PFSK-1 (cell line): Measurements from ENCODE around the gene SCAMP3.

Source experiments
- FOXP2 ChIP-seq: optimal IDR thresholded peaks from 2 replicates; pipeline ENCODE3; 2011; ENCODE audit warnings: borderline replicate concordance, control low read depth, inconsistent platforms; ENCODE audit not compliant: insufficient read depth; ENCODE audit errors: extremely low read length, extremely low read depth
- POLR2AphosphoS5 ChIP-seq: IDR thresholded peaks from 2 replicates; pipeline ENCODE4 v1.6.1; 2012; ENCODE audit warnings: low read depth, mild to moderate bottlenecking, control low read depth, low read length, moderate library complexity

GRCh38 chr1:155295183-155295941 is 33.2 kb upstream of the SCAMP3 start:
- no peak for TF ChIP-seq POLR2AphosphoS5
- TF ChIP-seq FOXP2, result no peak
